Body of pancreas (tissue), 4 donors: Measurements from ENCODE around the gene SLAMF7.

Source experiments
- CTCF ChIP-seq, 7 experiments: fragments of 450-650 bp in 4 of 7; fragments of 200-600 bp in 3 of 7; sonication (generic) in 3 of 7; IDR thresholded peaks; one replicate each; pipeline ENCODE4 v1.5.1; 2016 to 2019; ENCODE audit warnings: antibody characterized with exemption in 7 of 7
- POLR2A ChIP-seq, 3 donors: fragments of 450-650 bp; IDR thresholded peaks; one replicate each; pipeline ENCODE4 v1.6.1; 2016; ENCODE audit warnings: antibody characterized with exemption in 3 of 3, mild to moderate bottlenecking in 2 of 3

DNA sequence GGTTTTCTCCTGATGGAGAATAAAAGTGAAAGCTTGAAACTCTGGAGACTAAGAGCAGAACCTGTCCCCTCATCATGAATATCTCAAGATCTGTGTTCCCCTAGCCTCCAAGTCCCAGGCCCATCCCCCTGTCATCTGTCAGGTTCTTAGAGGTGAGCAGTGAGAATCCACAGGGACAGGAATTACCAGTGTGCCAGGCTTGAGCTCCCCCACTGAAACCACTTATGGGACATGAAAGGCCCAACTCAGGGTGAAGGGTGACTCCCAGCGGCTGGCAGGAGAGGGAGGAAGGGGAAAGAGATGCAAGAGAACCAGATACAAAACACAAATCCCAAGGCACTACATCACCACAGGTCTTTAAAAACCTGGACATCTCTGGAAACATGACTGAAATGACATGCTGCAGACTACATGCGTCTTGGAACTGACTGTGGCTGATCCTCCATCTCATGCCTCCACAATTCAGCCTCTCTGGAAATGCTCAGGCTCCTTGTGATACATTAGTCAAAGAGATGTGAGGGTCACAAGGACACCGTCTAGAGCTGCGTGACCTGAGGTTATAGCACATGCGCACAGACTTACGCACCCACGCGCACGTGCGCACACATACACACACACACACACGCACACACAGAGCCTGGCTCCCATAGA is 50.1 kb downstream of the SLAMF7 start:
- TF ChIP-seq CTCF (IDR thresholded peaks at IDR 0.05) (no peak), POLR2A (IDR thresholded peaks at IDR 0.05) (no peak)
